HG02642 (cell line): ENCODE measurements around the gene DUOX2.
"Not testable (repeated sequence)": the region's sequence is repeated elsewhere in the genome, so short reads cannot be mapped to it uniquely, and the experiment has no call there.

Source experiments
- ATAC-seq: cut with Tn5 transposase; IDR thresholded peaks from one replicate; pipeline ENCODE4 v1.9.1; 2021; ENCODE audit warnings: mild to moderate bottlenecking; ENCODE audit not compliant: unreplicated experiment, poor library complexity

Gene DUOX2

DNA sequence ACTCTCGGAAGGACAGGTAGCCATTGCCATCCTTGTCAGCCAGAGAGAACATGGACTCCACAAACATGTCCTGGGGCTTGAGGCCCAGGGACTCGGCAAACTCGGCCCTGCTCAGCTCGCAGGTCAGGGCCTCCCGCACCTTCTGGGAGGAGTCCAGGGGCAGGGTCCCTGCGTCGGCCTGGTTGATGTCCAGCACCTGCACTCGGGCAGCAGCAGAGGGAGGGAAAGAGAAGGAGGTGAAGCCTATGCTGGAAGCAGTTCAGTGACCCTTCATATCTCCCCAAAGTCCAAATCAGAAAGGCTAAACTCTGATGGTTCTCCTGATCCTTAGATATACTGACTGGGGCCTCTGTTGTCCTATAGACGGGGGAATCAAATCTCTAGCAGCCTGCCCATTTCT is 9.8 kb downstream of the DUOX2 start:
- not testable (repeated sequence) for ATAC-seq

DNA sequence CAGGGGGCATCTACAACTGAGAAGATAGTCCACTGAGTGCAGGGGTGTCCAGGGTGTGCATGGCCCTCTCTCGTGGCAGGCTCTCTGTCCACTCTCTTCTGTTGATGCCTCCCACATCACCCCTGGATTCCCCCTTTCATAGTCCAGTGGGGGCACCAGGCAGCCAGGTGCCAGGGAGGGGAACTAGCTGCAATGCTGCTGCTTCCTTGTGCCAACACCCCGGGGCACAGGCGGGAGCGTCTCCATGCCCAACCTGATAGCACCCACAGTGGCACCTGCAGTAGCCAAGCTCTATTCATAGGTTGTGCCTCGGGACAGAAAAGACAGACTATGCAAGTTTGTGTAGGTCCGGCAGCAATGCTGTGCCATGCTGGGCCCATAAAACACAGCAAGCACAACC is 11.7 kb downstream of the DUOX2 start:
- ATAC-seq = no peak

DNA sequence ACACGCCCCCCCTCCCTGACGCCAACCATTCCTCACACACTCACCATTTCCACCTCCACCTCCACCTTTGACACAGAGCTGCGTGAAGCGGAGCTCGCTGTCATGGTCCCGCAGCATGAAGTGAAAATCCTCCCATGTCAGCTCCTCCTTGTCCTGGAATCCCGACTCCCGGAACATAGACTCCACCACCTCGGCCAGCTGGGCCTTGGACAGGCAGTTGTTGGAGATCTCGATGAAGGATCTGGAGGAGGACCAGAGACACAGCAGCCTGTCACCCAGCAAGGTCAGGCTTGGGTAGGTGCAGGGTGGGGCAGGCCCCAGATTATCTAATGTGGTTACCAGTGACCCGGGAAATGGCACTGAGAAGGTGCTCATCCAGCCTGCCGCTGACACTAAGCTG is 12.2 kb downstream of the DUOX2 start:
- ATAC-seq = no peak

DNA sequence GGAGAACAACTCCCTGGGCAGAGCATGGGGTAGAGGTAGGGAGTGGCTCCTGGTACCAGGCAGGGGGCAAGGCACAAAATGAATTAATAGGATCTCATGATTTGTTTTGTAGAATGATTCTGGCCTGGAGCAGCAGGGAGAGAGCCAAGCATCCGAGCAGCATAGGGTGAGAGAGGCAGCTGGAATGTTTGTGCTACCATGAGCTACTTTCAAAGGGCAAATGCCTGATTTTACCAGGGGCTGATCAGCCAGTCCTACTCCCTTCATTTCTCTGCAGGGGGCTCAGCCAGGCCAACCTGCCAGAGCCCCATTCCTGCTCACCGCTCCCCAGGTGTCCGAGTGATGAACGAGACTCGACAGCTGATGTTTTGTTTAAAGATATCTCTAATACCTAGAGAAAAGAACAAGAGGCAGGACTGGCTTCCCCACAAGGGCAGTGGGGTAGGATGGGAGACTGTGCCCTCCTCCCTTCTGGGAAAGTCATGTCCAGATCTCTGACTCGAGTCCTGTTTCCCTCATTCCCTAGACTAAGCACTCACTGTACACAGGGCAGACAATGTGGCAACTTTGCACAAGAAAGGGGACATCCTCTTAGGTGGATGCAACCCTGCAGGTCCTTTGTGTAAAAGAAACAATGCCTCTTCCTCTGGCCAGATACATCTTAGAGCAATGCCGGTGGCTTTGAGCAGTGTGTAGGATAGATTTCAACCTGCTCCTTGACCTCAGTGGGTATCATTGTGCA is 12.9 kb downstream of the DUOX2 start:
- ATAC-seq = no peak

DNA sequence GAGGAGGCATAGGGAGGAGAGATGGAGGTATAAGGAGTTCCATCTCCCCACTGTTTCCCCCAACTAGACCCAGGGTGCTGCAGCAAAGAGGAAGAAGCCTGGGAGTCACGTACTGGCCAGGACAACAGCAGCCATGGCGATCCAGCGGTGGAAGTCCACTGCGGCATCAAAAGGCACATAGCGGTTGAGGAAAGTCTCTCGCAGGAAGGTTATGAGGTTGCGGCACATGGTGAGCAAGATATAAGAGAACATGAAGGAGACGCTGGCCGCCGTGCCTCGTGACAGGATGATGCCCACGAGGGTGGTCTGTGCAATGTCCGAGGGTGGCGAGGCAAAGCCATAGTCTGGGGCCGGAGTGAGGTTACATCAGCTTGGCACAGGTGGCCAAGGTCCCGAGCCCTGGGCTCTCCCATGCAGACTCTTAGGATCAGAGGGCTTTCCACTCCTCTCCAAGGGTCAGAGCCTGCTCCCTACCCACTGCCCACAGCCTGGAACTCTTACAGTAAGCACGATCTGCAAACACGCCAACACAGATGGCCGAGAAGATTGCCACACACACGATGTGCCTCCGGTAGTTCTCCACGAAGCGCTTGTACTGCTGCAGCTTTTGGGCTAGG is 14.3 kb downstream of the DUOX2 start:
- no peak for ATAC-seq

DNA sequence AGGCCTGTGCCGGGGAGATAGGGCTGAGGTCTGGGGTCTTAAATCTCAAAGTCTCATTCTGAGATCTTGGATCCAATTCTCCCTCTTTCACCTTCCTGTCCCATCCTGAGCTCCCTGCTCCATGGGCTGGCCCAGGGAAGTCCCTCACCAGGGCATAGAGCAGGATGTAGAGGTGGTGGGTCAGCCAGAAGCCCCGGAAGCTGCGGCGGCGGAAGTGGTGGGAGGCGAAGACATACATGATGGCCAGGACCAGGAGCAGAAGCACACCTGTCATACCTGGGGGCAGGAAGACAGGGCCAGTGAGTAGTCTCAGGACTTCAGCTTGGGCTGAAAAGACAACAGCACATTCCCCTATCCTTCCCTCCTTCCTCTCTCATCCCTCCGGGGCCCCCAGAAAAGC is 16.5 kb downstream of the DUOX2 start:
- no peak for ATAC-seq

DNA sequence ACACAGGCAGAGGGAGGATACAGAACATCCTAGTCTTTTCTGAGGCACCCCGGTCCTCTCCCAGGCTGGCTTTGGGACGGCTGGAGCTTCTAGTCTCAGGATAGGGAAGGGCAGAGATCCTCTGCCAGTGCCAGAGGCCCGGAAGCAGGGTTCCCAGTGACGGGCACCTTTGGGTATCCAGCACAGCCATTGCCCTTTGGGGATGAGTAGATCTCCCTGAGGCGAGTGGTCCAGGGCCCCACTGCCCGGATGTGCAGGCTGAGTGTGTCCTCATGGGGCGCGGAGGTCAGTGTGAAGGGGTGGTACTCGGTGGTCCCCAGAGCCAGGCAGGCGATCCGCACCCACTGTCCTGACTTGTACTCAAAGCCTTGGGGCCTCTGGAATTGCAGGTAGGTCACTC is 18.3 kb downstream of the DUOX2 start:
- no peak for ATAC-seq

DNA sequence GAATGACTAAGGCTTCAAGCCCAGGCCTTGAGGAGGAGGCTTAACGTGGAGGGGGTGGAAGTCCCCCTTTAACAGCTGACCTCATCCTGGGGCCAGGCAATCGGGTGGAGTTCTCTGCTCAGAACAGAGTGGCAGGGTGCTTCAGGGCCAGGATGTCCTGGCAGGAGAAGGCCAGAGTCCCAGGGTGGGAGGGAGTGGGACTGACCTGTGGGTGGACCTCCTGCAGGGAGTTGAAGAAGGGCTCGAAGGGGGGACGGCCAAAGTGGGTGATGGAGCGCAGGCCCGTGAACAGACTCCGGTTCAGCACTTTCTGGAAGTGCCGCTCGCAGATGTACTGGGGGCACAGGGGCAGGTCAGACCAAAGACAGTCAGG is 19.6 kb downstream of the DUOX2 start:
- no peak for ATAC-seq

DNA sequence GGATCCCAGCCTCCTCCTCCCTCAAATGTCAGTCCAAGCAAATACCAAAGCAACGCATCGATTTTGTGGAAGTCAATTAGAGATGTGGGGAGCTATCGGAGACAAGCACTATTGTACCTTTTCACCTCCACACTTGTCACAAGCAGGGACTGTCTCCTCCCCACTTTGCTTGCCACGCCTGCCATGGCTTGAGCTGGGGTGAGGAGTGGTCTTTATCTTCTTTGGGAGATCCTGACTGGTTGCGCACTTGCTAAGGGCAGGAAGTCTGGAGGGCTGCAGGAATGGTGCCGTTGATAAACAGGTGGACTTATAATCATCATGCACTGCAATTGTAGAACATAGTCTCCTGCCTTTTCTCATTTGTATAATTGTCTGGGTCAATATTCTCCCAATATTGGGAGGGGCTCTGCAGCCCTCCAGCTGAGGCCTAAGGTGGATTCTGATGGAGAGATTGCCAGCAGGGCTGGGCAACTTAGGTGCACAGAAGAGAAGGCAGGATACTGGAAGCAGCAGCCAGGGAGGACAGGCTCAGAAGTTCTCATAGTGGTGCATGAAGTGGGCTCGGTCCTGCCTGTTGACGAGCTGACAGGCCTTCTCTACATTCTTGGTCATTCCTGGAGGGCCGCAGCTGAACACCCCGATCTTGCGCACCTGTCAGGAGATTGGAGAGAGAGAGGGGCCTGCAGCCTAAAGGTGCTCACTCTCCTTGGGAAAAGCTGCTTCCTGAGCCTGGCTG is 20.2 kb downstream of the DUOX2 start:
- no peak for ATAC-seq

DNA sequence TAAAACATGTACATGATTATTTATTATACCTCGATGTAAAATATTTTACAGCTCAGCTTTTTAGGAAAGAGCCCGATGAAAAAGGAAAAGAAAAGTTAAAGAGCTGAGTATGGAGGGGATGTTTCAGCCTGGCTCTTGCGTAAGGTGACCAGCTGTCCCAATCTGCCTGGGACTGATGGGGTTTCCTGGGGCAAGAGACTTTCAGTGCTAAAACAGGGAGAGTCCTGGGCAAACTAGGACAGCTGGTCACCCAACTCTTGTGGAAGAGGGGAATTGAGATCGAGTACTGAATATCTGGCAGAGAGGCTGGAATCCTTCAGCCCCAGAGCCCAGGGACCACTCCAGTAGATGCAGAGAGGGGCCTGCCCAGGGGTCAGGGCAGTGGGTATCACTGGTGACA is 21.0 kb downstream of the DUOX2 start:
- no peak for ATAC-seq

DNA sequence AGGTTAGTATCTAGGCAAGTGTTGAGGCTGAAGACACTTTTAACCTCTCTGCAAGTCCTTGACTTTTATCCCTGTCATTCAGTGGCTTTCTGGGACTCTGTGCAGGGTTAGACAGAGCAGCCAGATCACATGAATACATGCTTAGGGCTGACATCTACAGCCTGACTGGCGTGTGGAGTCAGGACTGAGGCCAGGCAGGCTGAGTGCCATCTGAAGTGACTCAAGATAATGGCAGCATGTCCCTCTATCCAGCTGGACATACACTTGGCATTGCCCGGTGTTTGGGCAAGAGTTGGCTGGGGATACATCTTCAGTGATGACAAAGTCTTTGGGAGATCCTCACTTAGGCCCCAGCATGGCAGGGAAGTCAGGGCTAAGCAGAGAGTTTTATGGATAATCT is 22.4 kb downstream of the DUOX2 start:
- no peak for ATAC-seq

DNA sequence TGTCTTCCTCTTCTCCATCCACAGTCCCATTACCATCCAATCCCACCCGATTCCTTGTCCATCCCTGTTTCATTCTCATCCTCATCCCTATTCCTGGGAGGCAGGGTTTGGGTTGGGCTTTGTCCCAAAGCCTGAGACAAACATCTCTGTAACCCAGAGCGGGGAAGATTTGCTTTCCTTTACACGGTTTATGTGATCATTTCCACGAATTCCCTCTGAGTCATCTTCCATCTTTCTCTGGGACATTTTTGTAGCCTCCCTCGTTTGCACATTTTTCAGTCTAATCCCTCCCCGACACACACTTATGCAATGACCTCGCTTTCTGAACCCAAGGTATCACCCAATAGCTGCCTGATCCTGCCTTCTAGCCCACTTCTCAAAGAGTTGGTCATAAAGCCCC is 22.8 kb downstream of the DUOX2 start:
- no peak for ATAC-seq

DNA sequence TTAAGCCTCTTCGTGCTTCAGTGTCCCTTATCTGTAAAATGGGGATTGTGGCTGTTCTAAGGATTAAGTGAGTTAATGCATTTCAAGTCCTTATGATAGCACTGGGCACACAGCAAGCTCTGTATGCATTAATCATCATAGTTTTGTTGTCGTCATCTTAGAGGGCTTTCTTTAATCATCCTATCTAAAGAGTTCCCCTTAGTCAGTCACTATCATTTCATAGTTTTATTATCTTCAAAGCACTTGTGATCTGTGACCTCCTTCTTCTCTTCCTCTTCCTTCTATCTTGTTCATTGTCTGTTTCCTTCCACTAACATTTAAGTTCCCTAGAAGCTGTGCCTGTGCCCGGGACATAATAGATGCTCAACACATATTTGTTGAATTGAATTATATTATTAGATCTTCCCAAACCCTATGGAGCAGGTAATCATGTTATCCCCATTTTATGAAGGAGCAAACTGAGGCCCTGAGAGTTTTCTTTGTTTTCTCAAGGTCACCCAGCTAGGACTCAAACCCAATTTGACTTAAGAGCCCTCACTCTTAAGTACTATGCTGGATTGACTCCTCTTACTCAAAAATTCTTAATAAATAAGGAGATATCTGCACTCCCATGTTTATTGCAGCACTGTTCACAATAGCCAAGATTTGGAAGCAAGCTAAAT is 24.1 kb downstream of the DUOX2 start:
- ATAC-seq = no peak

DNA sequence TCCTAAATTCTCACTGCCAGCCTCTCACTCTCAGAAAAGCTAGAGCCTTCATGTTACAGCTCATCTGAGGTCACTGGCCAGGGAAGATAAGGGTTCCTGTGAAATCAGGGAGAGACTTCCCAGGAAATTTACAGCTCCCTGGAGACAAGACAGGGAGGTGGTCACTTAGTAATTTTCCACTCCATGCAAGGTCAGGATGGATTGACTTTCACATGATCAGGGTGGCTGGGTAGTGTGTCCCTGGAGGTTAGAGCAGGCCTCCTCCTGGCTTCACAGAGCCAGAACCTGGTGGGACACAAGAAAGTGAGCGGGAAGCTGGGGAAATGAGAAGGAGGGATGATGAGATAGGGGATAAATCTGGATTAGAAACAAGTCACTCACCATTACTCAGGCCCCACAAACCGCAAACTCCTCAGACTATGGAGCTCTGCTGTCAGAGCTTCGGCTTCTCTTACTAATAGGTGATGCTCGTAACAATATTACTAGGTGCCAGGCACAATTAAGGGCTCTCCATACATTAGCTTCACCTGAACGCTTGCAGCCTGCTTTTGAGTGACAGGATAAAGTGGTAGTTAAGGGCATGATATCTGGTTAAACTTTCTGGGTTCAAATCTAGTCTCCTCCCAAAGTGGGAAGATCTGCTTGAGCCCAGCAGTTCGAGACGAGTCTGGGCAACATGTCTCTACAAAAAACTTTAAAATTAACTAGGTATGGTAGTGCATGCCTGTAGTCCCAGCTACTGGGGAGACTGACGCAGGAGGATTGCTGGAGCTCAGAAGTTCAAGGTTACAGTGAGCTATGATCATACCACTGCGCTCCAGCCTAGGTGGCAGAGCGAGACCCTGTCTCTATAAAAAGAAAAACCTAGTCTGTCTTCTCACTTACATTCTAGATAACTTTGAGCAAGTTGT is 24.9 kb downstream of the DUOX2 start:
- ATAC-seq = no peak

DNA sequence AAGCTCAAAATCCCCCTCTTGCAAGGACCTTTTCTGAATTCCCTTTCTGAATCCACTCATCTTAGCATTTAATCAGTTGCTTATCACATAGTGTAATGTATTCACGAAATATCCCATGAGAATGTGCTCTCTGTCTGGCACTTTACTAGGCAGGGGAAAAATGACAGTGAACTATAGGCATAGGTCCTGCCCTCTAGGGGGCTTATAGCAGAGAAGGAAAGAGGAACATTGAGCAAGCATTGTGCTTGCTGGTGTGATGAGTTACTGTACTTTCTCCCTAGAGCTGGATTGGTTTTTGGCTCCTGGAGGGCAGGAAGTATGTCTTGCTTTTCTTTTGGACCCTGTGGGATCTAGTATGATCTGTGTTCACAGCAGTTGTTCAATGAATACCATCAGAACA is 26.5 kb downstream of the DUOX2 start:
- ATAC-seq = no peak

DNA sequence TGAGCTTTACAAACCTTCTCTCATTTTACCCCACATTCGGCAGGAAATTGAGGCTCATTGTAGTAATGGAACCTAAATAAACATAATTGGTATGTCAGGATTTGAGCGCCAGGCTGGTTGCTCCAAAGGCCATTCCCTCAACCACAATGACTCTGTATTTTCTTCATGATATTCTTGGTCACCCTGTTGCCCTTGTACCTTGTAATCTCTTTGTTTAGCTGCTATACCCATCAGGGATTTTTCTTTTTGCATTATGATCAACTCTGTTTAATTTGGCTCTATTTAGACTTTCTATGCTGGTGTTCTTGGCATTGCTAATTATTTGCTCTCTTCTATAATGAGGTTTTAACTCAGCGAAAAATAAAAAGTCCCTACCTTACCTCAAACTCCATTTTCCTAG is 29.8 kb downstream of the DUOX2 start:
- no peak for ATAC-seq

DNA sequence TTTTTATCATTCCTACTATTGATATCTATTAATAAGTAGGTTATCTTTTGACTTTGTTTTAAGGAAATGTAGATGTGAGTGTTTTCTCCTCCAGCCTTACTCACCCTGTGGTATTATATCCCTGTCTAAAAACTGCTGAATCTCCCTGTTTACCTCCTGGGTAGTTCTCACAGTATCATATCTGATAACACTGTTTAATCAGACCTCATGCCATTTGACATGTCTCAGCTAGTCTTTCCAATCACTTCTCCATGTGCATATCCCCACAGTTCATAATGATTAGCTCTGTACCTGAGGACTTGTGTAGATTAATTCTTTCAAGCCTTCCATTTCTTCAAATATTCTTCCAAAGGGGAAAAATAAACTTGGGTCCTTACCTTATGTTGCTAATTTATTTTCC is 30.7 kb downstream of the DUOX2 start:
- ATAC-seq = no peak

DNA sequence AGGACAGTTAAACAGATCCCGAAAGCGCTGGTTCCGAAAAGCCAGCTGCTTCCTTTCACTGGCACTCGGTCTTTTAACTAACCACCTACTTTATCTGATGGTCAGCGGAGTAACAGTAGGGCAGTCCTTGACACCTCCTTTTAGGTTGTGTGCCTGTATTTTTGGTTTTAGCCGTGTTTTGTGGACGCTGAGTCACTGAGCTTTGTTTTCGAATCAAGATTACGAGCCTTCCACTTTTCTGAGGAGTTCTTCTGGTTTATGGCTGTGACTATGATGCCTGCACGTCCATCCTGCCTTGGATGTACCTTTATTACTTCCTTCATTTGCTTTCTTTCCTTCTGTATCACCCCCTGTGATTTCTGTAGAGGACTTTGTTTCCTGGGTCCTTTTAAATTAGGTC is 31.6 kb downstream of the DUOX2 start:
- ATAC-seq = not testable (repeated sequence)

DNA sequence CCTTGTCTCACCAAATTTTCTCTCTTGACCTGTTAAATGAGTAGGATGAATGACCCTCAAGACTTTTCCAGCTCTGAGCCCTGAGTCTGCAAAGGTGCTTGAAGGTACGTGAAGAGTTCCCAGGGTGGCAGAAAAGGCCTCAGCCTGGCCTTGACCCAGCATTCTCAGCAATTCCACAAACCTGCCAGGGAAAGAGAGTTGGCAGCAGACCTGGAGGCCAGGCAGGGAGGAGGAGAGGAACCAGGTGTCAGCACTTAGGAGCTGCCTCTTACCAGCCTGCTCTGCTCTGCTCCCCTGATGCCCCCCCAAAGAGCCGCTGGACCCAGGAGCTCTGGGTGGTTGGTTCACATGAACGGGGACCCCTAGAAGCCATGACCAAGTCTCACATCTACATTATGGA is 33.4 kb downstream of the DUOX2 start:
- ATAC-seq = not testable (repeated sequence)

DNA sequence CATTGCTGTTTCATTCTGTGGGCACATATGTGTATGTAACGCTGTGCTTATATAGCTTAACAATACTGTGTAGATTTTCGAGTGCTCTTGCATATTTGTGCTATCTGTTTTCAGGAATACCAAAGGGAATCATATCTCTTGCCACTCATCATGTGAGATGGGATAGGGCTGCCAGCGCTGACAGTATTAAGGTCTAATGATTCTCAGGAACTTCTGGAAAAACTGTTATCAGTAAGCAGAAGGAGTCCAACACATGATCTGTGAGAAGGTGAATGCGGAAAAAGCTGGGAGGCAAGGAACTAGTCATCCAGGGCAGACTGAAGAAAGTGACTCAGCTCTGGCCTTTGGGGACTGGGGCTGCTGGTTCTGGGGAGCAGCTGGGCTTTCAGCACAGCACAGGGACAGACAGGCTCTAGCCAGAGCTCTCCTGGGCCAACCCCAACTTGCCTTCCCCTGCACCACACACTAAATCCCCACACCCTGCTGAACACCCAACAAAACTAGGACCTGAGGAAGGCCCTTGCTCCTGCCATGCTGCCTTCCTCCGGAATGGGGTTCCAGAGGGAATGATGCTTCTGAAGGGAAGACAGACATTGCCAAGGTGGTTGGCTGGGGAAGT is 34.2 kb downstream of the DUOX2 start:
- not testable (repeated sequence) for ATAC-seq
